ENCODE data around the gene PYGO2. TPM values are rescaled to one million over a fixed set of nuclear protein-coding genes. Genes with fewer than 3 reads are reported as not detected.

Gene PYGO2
- total and polyA plus RNA-seq, 3 donors from 2014 or later = 31.0 to 34.9 (median 33.2) TPM

GRCh38 chr1:154937085-154937987 lies 24.2 kb downstream of the PYGO2 start:
- WGBS, 2 donors = 0 to 1% methylated on average over 23 to 36 of the region's 36 CpGs
- intact Hi-C loops (cut with DNase I; ENCODE audit: low total_unique reads) = no loop called here
- Histone ChIP-seq H3K27me3 (no peaks in the 10 kb centered on the region), H3K9me3 (no peaks in the 10 kb centered on the region), H3K4me3 (peak overlapping the region; percentile 74 to 86), H3K4me1 (peaks cover 40% of the 10 kb centered on the region), H3K36me3 (ENCODE audit: low read depth, missing control alignments) (no peaks in the 10 kb centered on the region), H3K27ac (peak overlapping the region; percentile 98 to 99)
- TF ChIP-seq CTCF (IDR thresholded peaks at IDR 0.05) (peak in 2 of 3 experiments; percentile 31 to 33), POLR2A (IDR thresholded peaks at IDR 0.05) (peak; percentile 70)
- peak; percentile 92 for DNase-seq

GRCh38 chr1:154936555-154937084 lies 25.0 kb downstream of the PYGO2 start, which contains the start of gene PMVK:
Gene PMVK (minus strand): TSS chr1:154936719. CDS start chr1:154936685, 34 bp downstream.
- H3K4me1 ChIP-seq = peaks cover 32% of the 10 kb centered on the region
- WGBS, 2 donors = 0% methylated on average over 23 to 45 of the region's 45 CpGs
- H3K27ac ChIP-seq = peak within 1 kb of the TSS; percentile 98 to 99
- DNase-seq = peak; percentile 98
- intact Hi-C loops (cut with DNase I; ENCODE audit: low total_unique reads) = no loop called here
- peak within 1 kb of the TSS; percentile 74 to 86 for H3K4me3 ChIP-seq
- no peaks in the 10 kb centered on the region for H3K27me3 ChIP-seq
- peak in 2 of 3 experiments; percentile 20 to 56 for TF ChIP-seq CTCF (IDR thresholded peaks at IDR 0.05)
- no peak for TF ChIP-seq POLR2A (IDR thresholded peaks at IDR 0.05)
- H3K36me3 ChIP-seq (ENCODE audit: low read depth, missing control alignments) = no peaks in the 10 kb centered on the region
- no peaks in the 10 kb centered on the region for H3K9me3 ChIP-seq

GRCh38 chr1:154935749-154936554 lies 25.6 kb downstream of the PYGO2 start:
- H3K36me3 ChIP-seq (ENCODE audit: low read depth, missing control alignments) = no peaks in the 10 kb centered on the region
- H3K4me1 ChIP-seq = peaks cover 27% of the 10 kb centered on the region
- H3K4me3 ChIP-seq = peak overlapping the region; percentile 74 to 86
- TF ChIP-seq CTCF (IDR thresholded peaks at IDR 0.05) (no peak), POLR2A (IDR thresholded peaks at IDR 0.05) (no peak)
- H3K27me3 ChIP-seq = no peaks in the 10 kb centered on the region
- peak overlapping the region; percentile 98 to 99 for H3K27ac ChIP-seq
- no peaks in the 10 kb centered on the region for H3K9me3 ChIP-seq
- DNase-seq = no peak
- intact Hi-C loops (cut with DNase I; ENCODE audit: low total_unique reads) = no loop called here
- 23 to 36% methylated on average over 24 to 27 of the region's 27 CpGs for WGBS, 2 donors

- H3K27ac ChIP-seq = no peak overlapping the region
- no peaks in the 10 kb centered on the region for H3K36me3 ChIP-seq (ENCODE audit: low read depth, missing control alignments)
- no peaks in the 10 kb centered on the region for H3K9me3 ChIP-seq
- TF ChIP-seq CTCF (IDR thresholded peaks at IDR 0.05) = no peak
- no peak for TF ChIP-seq POLR2A (IDR thresholded peaks at IDR 0.05)
- H3K4me1 ChIP-seq = peaks cover 17% of the 10 kb centered on the region
- H3K27me3 ChIP-seq = no peaks in the 10 kb centered on the region
- H3K4me3 ChIP-seq = no peak overlapping the region
- intact Hi-C loops (cut with DNase I; ENCODE audit: low total_unique reads) = no loop called here
- WGBS, 2 donors = 92 to 98% methylated on average over 5 of the region's 5 CpGs
- no peak for DNase-seq
These were observed 27.1 kb downstream of the PYGO2 start for GRCh38 chr1:154934358-154934948.

Measured in testis (tissue), 3 donors.